Stimulated activated CD8-positive, alpha-beta memory T cell treated with anti-CD3 and anti-CD28 coated beads, Interleukin-7, amount 100 ng/mL, for 1 hour (primary cell): ENCODE measurements around the gene A3GALT2.

Source experiments
- DNase-seq, 2 donors: peaks; one replicate each; pipeline ENCODE4 v3.0.0-alpha.2; 2020; ENCODE audit warnings: low read depth in 2 of 2

The A3GALT2 gene

DNA sequence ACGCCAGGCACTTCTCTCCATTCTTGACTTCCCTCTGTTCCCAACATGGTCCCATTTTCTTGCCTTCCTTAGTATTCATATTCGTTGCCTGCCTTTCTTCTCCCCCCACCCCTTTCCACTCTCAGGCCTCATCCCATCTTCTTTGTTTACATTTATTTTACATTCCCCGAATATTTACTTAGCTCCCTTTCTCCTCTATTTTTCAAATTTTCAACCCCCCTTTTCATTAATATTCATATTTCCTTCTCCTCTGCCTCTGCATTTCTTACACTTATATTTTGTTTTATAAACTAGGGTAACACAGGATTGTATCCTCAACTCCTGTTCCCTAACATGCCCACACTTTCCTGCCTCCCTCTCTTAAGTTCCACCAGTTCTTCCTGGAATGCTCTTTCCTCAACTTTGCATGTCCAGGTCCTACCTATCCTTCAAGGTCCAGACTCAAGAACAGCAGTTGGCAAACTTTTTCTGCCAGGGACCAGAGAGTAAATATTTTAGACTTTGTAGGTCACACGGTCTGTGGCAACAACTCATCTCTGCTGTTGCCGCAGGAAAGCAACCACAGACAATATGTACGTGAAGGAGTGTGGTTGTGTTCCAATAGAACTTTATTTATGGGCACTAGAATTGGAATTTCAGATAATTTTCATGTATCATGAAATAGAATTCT lies 29.8 kb upstream of the A3GALT2 start:
- DNase-seq: no peak

DNA sequence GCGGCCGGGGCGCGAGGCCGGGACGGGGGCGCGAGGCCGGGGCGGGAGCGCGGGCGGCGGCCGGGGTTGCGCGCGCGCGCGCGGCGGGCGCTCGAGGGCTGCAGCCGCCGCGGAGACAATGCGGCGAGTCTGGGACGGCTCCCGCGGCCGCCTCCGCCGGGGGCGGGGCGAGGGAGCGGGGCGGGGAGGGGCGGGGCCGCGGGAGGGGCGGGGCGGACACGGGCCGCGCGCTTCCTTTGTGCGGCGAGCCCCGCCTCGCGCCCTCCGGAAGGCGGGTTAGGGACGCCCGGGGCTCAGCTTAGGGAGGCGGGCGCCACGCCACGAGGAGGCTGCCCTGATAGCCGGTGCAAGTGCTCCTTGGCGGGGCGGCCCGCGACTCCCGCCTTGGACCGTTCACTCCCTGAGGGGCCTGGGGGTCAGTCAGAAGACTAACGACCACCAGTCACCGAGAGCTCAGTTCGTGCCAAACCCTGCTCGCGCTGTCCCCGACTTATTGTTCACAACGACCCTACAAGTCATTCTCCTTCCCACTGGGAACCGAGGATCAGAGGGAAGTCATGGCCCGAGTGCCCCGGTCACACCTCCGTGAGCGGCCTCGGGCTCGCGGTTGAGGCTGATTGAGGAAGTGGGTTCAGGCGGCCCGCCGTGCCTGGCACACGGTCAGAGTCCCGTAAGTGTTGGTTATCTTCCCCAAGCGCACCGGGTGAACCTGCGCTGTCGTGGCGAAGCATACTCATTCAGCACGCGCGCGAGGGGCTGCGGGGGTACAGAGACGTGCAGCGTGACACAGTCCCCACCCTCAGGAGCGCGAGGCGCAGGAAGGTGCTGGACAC lies 29.1 kb upstream of the A3GALT2 start:
- peak; percentile 51 to 61 for DNase-seq

DNA sequence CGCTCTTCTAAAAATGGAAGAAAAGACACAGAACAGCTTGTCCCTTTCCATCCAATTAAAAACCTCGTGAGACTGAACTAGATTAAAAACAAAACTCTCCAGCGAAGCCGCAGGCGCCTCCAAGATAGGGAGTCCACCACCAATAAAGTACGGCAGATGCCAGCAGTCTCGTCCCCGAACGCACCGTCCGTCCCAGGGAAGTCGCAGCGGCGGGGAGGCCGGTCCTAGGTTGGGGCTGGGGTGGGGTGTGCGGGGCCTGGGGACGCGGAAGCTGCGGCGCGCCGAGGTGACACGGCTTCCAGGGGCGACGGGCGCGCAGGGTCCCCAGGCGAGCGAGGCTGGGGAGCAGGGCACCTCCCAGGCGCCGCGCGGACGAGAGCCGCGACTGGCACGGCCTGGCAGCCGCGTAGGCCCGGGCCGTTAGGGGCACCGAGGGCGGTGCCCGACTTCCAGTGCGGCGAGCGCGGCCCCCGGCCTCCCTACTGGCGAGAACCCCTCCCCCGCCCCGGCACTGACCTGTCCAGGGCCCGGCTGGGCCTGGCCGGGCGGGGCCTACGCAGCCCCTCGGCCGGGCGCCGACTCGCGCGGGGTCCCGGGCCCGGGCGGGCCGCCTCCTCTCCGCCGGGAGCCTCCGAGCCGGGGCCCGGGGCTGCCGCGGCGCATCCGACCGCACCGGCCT lies 28.3 kb upstream of the A3GALT2 start:
- DNase-seq: peak in 1 of 2 donors; percentile 8

DNA sequence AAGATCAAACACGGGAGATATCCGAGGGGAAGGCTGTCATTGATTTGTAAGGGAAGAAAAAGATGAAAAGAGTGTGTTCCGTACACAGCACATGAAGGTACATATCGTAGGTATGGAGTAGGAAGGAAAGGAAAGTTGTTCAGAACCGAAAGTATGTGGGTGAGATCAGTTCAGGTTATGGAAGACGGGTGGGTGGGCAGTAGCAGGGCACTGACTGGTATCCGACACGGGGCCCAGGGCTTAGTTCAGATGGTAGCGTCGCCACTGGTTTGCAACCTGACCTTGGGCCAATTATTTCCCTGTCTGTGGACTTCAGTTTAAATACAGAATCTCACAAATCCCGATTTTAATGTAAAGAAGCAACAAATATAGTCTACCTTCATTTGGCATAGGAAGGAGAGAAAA lies 27.8 kb upstream of the A3GALT2 start:
- DNase-seq: no peak

DNA sequence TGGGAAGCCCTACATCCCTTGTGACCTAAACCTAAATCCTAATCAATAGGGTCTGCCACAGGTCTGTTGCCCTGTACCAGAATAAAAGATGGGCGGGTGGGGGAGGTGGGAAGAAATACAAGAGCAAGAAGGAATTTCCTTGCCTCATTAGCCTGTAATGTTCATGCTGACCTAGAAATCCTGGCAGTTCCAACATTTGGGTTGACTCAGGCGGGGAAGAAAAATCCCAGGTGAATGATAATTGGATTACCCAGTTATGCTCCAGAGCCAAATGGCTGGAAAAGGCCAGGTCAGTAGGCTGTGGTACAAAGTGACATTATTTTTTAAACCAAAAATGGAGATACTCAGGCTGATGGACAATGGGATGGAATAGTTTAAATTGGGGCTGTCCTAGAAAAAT lies 27.3 kb upstream of the A3GALT2 start:
- DNase-seq: no peak

DNA sequence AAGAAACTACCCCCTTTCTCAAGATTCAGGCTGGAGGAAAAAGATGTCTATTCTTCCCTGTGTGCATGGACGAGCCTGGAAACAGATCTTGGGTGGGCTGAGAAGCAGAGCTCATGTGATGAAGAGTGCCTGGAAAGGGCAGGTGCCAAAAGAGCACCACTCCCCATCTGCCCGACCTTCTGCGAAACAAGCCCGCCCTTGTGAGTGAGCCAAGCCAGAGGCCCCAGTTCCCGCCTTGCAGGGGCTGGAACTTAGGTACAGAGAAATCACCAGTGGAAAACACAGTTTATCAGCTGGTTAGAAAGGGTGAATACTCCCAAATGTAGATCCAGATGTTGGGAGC lies 26.7 kb upstream of the A3GALT2 start:
- DNase-seq: no peak

DNA sequence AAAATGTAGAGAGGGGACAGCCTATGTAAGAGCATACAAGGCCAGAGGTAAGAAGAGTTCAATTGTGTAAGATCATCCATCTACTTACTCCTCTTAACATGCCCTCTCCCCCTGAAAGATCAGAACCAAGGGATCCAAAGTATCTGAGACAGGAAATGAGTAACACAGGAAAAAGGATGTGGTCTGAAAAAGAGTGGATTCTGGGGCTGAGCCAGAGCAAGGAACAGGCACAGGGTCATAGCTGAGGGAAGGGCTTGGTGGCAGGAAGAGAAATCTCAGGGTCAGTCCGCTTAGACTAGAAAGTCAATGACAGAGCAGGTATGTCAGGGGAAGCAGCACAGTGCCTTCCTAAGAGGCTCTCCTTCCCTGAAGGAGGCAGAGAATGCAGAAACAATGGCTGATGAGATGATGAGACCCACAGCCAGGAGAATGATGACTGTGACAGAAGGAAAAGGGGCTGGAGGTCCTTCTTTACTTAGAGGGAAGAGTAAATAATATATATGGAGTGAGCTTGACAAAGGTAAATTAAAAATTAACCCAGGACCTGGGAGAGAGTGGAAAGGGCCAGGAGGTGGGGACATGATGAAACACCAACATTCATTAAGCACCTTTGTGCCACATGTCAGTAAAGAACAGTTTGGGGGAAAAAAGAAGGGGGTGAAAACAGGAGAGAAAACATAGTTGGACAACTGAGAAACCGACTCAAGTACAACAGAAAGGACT lies 26.2 kb upstream of the A3GALT2 start:
- no peak for DNase-seq

DNA sequence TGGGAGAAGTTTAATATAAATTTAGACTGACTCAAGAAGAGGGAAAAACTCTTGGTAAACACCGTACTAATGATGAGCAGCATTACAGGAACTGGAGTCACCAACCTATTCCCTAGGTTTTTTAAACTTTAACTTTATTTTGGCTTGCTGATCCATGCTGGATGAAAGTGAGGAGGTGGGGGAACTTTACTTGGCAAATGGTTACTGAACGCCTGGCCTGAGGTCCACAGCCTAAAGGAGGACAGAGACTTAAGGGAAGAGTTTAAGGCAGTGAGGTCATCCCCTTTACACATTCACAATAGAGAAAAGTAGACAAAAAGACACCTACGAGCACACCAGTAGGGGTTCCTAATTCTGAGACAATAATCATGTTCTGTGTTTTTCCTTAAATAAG lies 25.6 kb upstream of the A3GALT2 start:
- no peak for DNase-seq

DNA sequence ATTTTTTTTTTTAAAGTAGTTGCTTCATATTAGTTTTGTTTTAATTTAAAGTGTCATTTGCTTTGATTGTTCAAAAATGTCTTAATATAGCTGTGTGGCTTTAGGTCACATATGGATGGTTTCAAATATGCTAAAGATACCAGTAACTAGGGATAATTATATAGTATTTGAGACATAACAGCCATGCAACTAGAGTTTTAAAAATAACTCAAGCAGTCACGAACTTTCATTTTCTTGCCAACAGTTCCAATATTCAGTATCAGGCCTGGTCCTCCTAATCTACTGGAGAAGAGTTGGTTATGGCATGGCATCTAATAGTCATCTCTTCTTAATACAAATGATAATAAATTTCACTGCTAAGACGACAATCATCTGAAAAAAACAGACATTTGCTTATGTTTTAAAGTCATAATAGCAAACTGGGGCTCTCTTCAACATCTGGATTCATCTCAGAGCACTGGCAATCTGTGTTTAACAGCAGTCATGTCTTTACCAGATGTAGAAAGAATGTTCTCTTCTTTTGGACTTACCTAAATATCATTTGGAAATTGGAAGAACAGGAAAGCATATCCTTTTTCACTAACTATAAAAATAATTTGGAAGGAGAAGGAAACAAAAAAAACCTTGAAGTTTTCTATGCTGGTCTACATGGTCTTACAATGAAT lies 24.1 kb upstream of the A3GALT2 start:
- DNase-seq: no peak

DNA sequence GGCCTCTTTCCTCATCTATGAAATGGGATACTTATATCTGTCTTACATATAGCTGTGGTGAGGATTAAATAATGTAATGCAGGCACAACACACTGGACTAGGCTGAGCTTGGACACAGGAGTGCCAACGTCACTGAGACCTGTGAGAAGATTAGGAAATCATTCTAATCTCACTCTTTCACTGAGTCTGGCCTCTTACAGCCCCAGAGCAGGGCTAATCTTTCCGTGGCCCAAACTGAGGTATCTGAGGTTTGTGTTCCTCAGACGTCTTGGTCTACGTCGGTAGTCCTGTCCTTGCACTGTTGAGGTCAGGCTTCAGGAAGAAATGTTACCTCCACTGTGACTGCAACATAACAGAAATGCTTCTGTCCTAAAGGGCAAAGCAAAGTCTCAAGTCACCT lies 22.6 kb upstream of the A3GALT2 start:
- no peak for DNase-seq

DNA sequence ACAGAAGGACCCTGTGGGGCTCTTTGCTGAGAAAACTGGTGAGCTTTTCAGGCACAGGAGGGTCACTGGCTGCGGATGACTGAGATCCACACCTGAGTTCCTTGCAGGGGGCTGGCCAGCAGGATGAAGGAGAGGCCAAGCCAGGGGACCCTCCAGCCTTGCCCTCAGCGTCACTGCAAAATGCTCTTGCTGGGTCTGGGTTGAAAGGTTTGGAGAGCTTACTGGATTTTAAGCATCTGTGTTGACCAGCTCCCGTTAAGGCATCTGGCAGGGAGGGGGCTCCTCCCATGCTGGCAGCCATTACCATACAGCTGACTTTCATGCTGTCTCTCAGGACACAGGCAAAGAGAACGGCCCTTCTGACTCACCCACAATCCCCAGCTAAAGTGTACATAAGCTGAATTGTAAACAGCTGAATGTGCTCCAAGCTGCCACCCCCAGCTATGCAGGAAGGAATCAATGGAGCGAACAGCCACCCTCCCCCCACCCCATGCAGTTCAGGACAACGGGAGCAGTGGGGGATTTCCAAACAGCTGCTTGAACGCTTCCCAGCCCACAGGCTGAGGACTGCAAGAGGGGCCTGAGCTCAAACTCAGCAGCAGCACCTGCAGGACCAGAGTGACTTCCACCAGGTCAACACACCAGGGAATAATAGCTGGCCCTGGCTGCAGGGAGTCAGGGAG lies 21.3 kb upstream of the A3GALT2 start:
- no peak for DNase-seq

DNA sequence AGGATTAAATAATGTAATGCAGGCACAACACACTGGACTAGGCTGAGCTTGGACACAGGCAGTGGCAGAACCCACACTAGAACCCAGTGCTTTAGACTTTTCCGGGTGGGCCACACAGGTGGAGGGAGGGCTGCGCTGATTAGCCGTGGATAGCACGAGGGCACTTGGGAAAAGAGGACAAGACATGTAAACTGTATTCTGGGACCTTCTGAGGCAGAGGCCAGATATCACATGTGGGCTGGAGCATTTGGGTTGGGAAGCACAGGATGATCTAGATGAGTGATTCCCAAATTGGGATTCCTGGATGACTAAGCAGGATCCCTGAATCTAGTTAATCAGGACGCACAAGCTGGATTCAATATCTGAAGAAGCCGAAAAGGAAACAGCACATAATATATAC lies 20.3 kb upstream of the A3GALT2 start:
- DNase-seq: no peak

DNA sequence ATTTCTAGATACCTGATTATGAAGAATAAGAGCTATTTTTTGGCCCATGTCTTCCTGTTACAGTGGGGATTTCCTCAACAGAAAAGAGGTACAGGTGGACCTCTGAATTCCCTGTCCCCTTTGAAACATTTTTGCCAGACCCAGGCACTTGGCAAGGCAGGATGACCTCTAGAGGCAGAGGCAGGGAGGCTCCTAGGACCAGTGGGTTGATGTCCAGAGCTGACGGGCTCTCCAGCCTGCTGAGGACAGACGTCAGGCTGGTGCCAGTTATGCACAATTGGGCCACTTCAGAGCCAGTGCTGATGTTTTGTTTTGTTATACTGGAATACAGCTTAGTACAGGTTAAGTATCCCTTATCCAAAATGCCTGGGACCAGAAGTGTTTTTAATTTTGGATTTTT lies 18.5 kb upstream of the A3GALT2 start:
- no peak for DNase-seq

DNA sequence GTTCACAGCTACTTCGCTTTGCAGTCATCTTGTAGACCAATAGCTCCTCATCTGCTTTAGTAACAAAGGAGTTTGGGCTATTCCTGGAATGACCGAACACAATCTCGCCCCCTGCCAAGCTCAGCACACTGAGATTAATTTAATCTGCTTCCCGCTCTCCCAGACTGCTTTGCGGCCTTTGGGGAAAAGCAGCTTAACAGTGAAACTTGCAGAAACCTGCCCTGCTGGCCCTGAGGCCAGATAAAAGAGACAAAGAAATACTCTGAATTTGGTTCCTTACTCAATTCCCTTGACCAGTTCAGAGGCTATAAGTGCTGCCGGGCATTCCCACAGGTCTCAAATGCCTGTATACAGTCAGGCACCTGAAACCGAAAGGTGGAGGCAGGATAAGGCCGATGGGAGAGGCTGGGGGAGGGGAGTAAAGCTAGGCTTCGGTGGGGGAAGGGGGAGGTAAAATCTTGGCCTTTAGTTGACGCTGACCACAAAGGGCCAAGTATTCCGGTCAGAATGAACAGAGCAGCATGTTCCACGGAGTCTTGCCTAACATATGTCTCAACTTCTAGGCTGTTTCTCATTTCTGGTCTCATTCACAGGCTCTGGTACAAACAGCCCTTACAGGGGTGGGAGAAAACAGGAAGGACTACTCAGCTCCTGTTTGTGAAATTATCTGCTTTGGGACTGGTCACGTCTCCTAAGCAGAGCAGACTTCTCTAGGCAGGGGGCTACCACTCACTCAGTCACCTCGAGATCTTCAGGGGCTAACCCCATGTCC lies 17.7 kb upstream of the A3GALT2 start:
- no peak for DNase-seq

DNA sequence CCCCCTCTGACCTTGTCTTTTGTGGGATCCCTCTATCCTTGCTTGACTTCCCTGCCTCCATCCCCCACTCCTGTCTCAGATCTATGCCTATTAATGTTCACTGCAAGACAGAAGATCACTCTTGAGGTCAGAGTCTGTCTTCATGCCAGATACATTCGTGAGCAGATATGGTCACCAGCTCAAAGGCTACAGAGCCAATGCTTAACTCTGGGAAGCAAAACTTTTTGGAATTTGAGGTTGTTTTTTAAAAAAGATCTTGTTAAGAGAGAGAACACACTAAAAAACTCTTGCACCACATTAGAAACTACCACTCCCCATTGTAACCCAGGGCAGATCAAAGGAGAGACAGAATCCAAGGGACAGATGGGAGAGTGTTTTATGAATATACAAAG lies 17.1 kb upstream of the A3GALT2 start:
- DNase-seq: no peak

DNA sequence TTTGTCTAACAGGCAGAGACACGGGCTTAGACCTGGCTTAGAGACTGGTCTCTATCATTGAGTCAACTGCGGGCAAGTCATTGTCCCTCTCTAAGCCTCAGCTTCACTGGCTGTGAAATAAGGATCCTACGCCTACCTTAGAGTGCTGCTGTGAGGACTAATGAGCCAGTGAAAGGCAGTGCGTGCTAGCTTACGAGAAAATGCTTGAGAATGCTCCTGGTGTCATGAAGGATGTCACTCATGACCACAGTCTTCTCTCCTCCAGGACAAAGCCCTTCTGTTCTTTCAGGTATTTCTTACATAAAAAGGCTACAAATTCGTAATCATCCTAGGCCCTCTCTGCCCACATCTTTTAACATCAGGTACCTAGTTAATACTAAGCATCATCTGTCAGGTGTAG lies 16.5 kb upstream of the A3GALT2 start:
- DNase-seq: no peak

DNA sequence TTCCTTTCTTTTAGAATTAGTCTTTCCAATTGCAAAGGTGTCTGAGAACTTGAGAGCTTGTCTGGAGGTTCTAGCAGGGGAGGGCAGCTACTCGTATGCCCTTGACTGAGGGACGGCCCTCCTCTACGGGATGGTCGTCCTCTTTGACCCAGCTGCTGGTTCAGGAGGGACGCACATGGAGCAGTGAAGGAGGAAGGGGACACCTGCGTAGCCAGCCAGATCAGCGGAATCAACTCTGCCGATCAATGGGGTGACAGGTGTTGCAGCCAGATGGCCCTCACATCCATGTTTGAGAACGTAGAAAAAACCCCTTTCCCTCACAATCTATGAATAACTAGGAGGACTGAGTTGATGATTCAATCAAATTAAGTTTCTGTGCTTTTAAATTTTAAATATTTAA lies 15.7 kb upstream of the A3GALT2 start:
- DNase-seq: no peak

DNA sequence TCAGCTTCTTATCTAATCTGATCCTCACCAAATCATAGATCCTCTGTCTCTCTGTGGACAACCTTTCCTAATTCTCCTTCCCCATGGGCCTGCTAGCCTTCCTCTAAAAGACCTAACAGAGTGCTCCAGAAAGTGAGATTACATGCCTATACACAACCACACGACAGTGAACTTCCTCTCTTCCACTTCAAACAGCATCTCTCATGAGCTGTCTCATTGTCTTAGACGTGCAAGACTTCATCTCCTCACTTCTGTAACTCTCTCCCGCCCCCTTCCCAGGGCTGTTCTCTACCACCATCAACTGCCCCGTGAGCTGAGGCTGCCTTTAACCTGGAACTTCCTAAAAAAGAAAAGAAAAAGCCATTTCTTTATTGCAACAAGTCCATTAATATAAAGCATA lies 14.1 kb upstream of the A3GALT2 start:
- no peak for DNase-seq

DNA sequence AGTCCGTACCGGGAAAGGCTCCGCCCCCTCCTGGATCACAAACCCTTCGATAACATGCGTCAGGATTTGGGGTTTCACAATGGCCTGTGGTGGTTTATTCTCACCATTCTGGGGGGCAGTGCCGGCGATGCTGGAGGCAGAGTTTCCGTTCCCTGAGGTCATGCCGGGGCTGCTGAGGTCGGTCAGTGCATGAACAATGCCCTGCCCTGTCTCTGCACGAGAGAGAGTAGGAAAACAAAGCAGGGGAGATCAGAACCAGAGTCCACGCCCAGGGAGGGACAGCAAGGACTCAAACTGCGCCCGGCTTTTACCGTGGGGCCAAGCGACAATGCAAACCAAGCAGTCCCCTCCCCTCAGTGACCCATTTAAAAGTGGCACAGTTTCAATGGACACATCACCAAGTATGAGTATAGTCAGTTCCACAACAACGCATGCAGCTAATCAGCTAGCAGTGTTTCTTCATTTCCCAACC lies 13.2 kb upstream of the A3GALT2 start:
- no peak for DNase-seq

DNA sequence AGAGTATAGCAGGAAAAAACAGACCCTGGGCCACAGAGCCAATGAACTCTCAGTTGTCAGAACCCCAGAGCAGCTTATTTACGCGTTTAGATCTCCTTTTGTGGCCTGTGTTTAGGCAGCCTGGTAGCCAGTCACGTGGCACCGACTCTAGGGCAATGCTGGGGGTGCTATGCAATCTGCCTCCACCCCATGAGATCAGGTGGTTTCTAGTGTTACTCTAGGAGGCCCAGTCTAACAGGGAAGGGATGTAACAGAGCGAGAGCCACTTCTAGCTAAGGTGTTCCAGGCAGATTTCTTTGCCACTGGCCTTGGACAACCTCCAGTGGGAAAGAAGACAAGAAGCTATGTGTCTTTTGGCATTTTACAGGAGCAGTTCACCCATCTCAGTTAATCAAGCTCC lies 12.0 kb upstream of the A3GALT2 start:
- DNase-seq: no peak
